Trophoblast cell (in vitro differentiated cells and primary cell): ENCODE data around the gene DROSHA.

Experiments used
- DNase-seq, 2 donors: peaks; one replicate each; pipeline ENCODE4 v3.0.0-alpha.2; 2016
- H2AFZ ChIP-seq: 2 replicates; pipeline ENCODE4 v1.6.1; 2013; ENCODE audit warnings: low read length, moderate library complexity, mild to moderate bottlenecking; ENCODE audit not compliant: insufficient read depth, poor library complexity
- H2AK5ac ChIP-seq: 2 replicates; pipeline ENCODE4 v1.6.1; 2013; ENCODE audit warnings: mild to moderate bottlenecking, low read length
- H2BK120ac ChIP-seq: 2 replicates; pipeline ENCODE4 v1.6.1; 2013; ENCODE audit warnings: low read length, mild to moderate bottlenecking, moderate library complexity; ENCODE audit not compliant: insufficient read depth, poor library complexity
- H2BK12ac ChIP-seq: 2 replicates; pipeline ENCODE4 v1.6.1; 2013; ENCODE audit warnings: mild to moderate bottlenecking, low read length, moderate library complexity
- H2BK5ac ChIP-seq: 2 replicates; pipeline ENCODE4 v1.6.1; 2013; ENCODE audit warnings: low read length, low read depth, moderate library complexity, mild to moderate bottlenecking; ENCODE audit not compliant: poor library complexity
- H3K14ac ChIP-seq: 2 replicates; pipeline ENCODE4 v1.6.1; 2013; ENCODE audit warnings: mild to moderate bottlenecking, low read length
- H3K18ac ChIP-seq: 2 replicates; pipeline ENCODE4 v1.6.1; 2013; ENCODE audit warnings: mild to moderate bottlenecking, low read length
- H3K23ac ChIP-seq: 2 replicates; pipeline ENCODE4 v1.6.1; 2013; ENCODE audit warnings: low read length
- H3K27ac ChIP-seq: 2 replicates; pipeline ENCODE4 v1.5.1; 2013; ENCODE audit warnings: low read depth, mild to moderate bottlenecking, inconsistent platforms, low read length, moderate library complexity
- H3K27me3 ChIP-seq: 2 replicates; pipeline ENCODE4 v1.6.1; 2013; ENCODE audit warnings: inconsistent platforms, mild to moderate bottlenecking, low read length, moderate library complexity; ENCODE audit not compliant: insufficient read depth
- H3K36me3 ChIP-seq, 2 experiments: 1 replicate in 1 of 2; 2 replicates in 1 of 2; pipeline ENCODE4 v1.6.1; 2013; ENCODE audit warnings: low read length in 2 of 2, mild to moderate bottlenecking in 2 of 2, moderate library complexity in 1 of 2; ENCODE audit not compliant: insufficient read depth in 2 of 2, control insufficient read depth in 1 of 2
- H3K4ac ChIP-seq: 2 replicates; pipeline ENCODE4 v1.6.1; 2013; ENCODE audit warnings: low read depth, mild to moderate bottlenecking, low read length, moderate library complexity
- H3K4me1 ChIP-seq, 2 experiments: 1 replicate in 1 of 2; 2 replicates in 1 of 2; pipeline ENCODE4 v1.6.1; 2013; ENCODE audit warnings: low read length in 2 of 2, mild to moderate bottlenecking in 2 of 2, moderate library complexity in 1 of 2; ENCODE audit not compliant: insufficient read depth in 2 of 2, control insufficient read depth in 1 of 2
- H3K4me2 ChIP-seq: 2 replicates; pipeline ENCODE4 v1.6.1; 2013; ENCODE audit warnings: inconsistent platforms, mild to moderate bottlenecking, low read length, moderate library complexity
- H3K4me3 ChIP-seq: 2 replicates; pipeline ENCODE4 v1.5.1; 2013; ENCODE audit warnings: mild to moderate bottlenecking, low read depth, low read length, inconsistent platforms
- H3K79me1 ChIP-seq: one replicate; pipeline ENCODE4 v1.6.1; 2013; ENCODE audit warnings: low read length
- H3K79me2 ChIP-seq: 2 replicates; pipeline ENCODE4 v1.6.1; 2013; ENCODE audit warnings: low read length, mild to moderate bottlenecking; ENCODE audit not compliant: control insufficient read depth, insufficient read depth, poor library complexity
- H3K9ac ChIP-seq: 2 replicates; pipeline ENCODE4 v1.6.1; 2013; ENCODE audit warnings: mild to moderate bottlenecking, low read length
- H3K9me3 ChIP-seq: 2 replicates; pipeline ENCODE4 v1.6.1; 2013; ENCODE audit warnings: low read depth, mild to moderate bottlenecking, control low read depth, inconsistent platforms, low read length; ENCODE audit not compliant: insufficient read depth
- H4K12ac ChIP-seq: 2 replicates; pipeline ENCODE4 v1.6.1; 2013; ENCODE audit warnings: low read depth, mild to moderate bottlenecking, low read length, moderate library complexity
- H4K8ac ChIP-seq: 2 replicates; pipeline ENCODE4 v1.6.1; 2013; ENCODE audit warnings: low read depth, mild to moderate bottlenecking, low read length, moderate library complexity
- H4K91ac ChIP-seq: one replicate; pipeline ENCODE4 v1.6.1; 2013; ENCODE audit warnings: low read depth, mild to moderate bottlenecking, low read length, moderate library complexity
- WGBS: extraction: QIAGEN DNeasy Blood & Tissue Kit; methylation state at CpG from one replicate; pipeline ENCODE4 v1.1.7; 2013; ENCODE audit warnings: missing lambda C conversion rate; ENCODE audit not compliant: insufficient read length, insufficient coverage; ENCODE audit errors: extremely low coverage; 5-methylcytosine and 5-hydroxymethylcytosine counted together

Gene DROSHA

DNA sequence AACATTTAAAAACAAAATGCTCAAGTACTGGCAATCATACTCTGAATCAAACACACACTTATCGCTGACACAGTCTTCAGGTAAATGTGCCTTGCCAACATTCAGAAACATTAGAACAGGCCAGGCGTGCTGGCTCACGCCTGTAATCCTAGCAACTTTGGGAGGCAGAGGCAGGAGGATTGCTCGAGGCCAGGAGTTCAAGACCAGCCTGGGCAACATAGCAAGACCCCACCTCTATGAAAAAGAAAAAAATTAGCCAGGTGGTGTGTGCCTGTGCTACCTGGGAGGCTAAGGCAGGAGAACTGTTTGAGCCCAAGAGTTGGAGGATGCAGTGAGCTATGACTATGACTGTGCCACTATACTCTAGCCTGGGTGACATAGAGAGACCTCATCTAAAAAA, 20.6 kb downstream of the DROSHA start:
- Histone ChIP-seq H3K9ac (no peak overlapping the region), H3K23ac (no peak overlapping the region), H3K4me1 (no peaks in the 10 kb centered on the region), H2BK5ac (no peak overlapping the region), H3K18ac (no peak overlapping the region), H2AK5ac (no peak overlapping the region), H3K14ac (no peak overlapping the region), H4K12ac (no peak overlapping the region), H3K27me3 (no peaks in the 10 kb centered on the region), H2BK120ac (no peak overlapping the region), H3K4me3 (no peak overlapping the region), H3K4me2 (no peak overlapping the region), H3K9me3 (no peaks in the 10 kb centered on the region), H2AFZ (no peak overlapping the region), H3K79me1 (no peaks in the 10 kb centered on the region), H4K8ac (no peak overlapping the region), H3K79me2 (no peaks in the 10 kb centered on the region), H4K91ac (no peak overlapping the region), H3K4ac (no peak overlapping the region), H2BK12ac (no peak overlapping the region), H3K36me3 (peaks cover 35 to 49% of the 10 kb centered on the region in 2 experiments), H3K27ac (no peak overlapping the region)
- no peak for DNase-seq
- WGBS = no CpG with 5 or more reads among the region's 4 CpGs

DNA sequence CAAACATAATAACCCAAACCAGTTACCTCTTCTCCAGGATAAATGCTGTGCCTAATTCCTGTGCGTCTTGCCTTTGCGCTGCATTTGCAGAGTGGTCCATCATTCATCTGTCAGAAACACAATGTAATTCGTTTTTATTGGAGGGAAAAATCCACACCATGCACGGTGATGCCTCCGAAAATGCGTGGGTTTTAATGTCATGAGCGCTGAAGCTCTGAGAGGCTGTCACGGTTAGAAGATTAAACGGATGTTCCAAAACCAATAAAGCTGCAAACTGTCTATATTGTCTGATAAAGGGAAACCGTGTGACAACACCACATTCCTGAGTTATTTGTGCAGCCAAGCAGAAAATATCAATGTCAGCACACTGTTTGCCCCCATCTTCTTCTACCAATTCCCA, 27.4 kb downstream of the DROSHA start:
- no CpG with 5 or more reads among the region's 10 CpGs for WGBS
- no peak overlapping the region for H2BK12ac ChIP-seq
- no peak overlapping the region for H3K4me2 ChIP-seq
- H2BK5ac ChIP-seq = no peak overlapping the region
- no peak overlapping the region for H3K14ac ChIP-seq
- H3K18ac ChIP-seq = no peak overlapping the region
- H3K4ac ChIP-seq = no peak overlapping the region
- no peak overlapping the region for H2AFZ ChIP-seq
- H2BK120ac ChIP-seq = no peak overlapping the region
- no peak overlapping the region for H3K4me3 ChIP-seq
- H3K9ac ChIP-seq = peak overlapping the region; percentile 56
- H4K91ac ChIP-seq = no peak overlapping the region
- no peak for DNase-seq
- H3K79me2 ChIP-seq = no peaks in the 10 kb centered on the region
- no peaks in the 10 kb centered on the region for H3K9me3 ChIP-seq
- no peaks in the 10 kb centered on the region for H3K27me3 ChIP-seq
- H3K36me3 ChIP-seq = peaks cover 27 to 59% of the 10 kb centered on the region in 2 experiments
- H4K8ac ChIP-seq = no peak overlapping the region
- H3K4me1 ChIP-seq = no peaks in the 10 kb centered on the region
- no peak overlapping the region for H3K27ac ChIP-seq
- no peak overlapping the region for H2AK5ac ChIP-seq
- no peak overlapping the region for H4K12ac ChIP-seq
- H3K79me1 ChIP-seq = no peaks in the 10 kb centered on the region
- no peak overlapping the region for H3K23ac ChIP-seq

DNA sequence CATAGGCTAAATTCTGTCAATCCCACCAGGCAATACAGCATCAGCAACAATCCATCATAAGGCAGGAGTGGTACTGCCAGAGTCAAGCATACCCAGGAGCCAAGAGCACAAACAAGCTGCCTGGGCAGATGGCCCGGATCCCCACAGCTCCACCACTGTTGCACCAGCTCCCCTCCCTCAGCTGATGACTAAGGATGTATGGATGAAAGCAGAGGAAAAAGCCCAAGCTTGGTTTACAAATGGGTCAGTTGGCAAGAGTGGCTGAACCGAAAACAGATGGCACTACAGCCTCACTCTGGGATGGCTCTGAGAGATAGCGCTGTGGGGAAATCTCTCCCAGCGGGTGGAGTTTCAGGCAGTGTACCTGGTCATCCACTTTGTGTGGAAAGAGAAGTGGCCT, 29.4 kb downstream of the DROSHA start:
- no peaks in the 10 kb centered on the region for H3K27me3 ChIP-seq
- H3K4me1 ChIP-seq = no peaks in the 10 kb centered on the region
- H3K9ac ChIP-seq = no peak overlapping the region
- DNase-seq = no peak
- H2AFZ ChIP-seq = no peak overlapping the region
- no peak overlapping the region for H2BK12ac ChIP-seq
- no peak overlapping the region for H3K4me2 ChIP-seq
- H3K14ac ChIP-seq = no peak overlapping the region
- H2AK5ac ChIP-seq = no peak overlapping the region
- H3K23ac ChIP-seq = no peak overlapping the region
- H3K4ac ChIP-seq = no peak overlapping the region
- no peak overlapping the region for H3K18ac ChIP-seq
- WGBS = no CpG with 5 or more reads among the region's 4 CpGs
- H3K9me3 ChIP-seq = no peaks in the 10 kb centered on the region
- H4K12ac ChIP-seq = no peak overlapping the region
- H2BK5ac ChIP-seq = no peak overlapping the region
- H3K27ac ChIP-seq = no peak overlapping the region
- no peak overlapping the region for H4K91ac ChIP-seq
- no peak overlapping the region for H2BK120ac ChIP-seq
- H4K8ac ChIP-seq = no peak overlapping the region
- no peak overlapping the region for H3K4me3 ChIP-seq
- no peaks in the 10 kb centered on the region for H3K79me2 ChIP-seq
- no peaks in the 10 kb centered on the region for H3K79me1 ChIP-seq
- peaks cover 28 to 63% of the 10 kb centered on the region in 2 experiments for H3K36me3 ChIP-seq

DNA sequence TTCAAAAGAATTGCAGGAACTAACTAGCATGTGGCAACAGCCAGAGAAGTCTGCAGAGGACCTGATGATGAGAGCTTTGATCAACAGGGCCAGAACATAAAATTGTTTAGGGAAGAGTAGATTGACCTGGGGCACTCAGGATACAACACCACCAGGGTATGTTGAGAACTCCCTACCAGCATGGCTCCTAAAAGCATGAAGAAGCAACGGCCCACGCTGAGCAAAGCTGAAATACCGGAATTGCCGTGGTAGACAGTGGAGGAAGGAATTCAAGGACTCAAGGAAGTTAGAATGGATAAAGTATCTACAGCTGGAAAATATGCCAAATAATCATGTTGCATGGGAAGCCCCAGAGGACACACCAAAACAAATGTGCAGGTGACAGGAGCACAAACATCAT, 31.6 kb downstream of the DROSHA start:
- Histone ChIP-seq H3K23ac (no peak overlapping the region), H3K14ac (no peak overlapping the region), H3K18ac (no peak overlapping the region), H3K36me3 (peaks cover 42 to 81% of the 10 kb centered on the region in 2 experiments), H3K9ac (no peak overlapping the region), H3K4me2 (no peak overlapping the region), H3K4me1 (no peaks in the 10 kb centered on the region), H3K79me1 (no peaks in the 10 kb centered on the region), H2BK120ac (no peak overlapping the region), H2AFZ (no peak overlapping the region), H3K4ac (no peak overlapping the region), H4K8ac (no peak overlapping the region), H2AK5ac (no peak overlapping the region), H2BK5ac (no peak overlapping the region), H4K91ac (no peak overlapping the region), H3K27me3 (no peaks in the 10 kb centered on the region), H3K27ac (no peak overlapping the region), H4K12ac (no peak overlapping the region), H2BK12ac (no peak overlapping the region), H3K4me3 (no peak overlapping the region), H3K9me3 (no peaks in the 10 kb centered on the region), H3K79me2 (no peaks in the 10 kb centered on the region)
- WGBS = no CpG with 5 or more reads among the region's 4 CpGs
- DNase-seq = peak; percentile 86 to 93
